Stimulated activated CD4-positive, alpha-beta T cell treated with anti-CD3 and anti-CD28 coated beads, Interleukin-2, amount 100 ng/mL, for 48 hours (primary cell): ENCODE results near the gene CD247.
"Not testable (repeated sequence)": the region's sequence is repeated elsewhere in the genome, so short reads cannot be mapped to it uniquely, and the experiment has no call there.

ENCODE experiments used
- DNase-seq, 2 donors: peaks; one replicate each; pipeline ENCODE4 v3.0.0-alpha.2; 2020

The CD247 gene

DNA sequence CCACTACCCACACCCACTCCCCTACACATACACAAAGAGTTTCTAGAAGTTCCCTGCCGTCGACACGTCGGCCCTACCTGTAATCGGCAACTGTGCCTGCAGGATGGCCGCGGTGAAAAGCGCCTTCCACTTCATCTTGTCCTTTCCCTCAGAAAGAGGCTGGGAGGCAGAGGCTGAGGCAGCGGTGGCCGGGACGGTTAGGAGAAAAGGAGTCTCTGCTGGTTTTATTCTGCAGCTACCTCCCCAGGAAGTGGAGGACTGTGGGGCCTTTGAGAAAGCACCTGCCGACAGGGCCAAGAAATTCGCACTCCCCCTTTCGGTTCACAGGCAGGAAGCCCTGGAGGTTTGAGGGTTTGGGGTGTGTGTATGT, at the start of gene CD247:
TSS of gene CD247 (minus strand) at position 199 of the 370 bp plus-strand sequence. CDS start at position 135, 64 bp downstream.
- peak; percentile 53 to 58 for DNase-seq

DNA sequence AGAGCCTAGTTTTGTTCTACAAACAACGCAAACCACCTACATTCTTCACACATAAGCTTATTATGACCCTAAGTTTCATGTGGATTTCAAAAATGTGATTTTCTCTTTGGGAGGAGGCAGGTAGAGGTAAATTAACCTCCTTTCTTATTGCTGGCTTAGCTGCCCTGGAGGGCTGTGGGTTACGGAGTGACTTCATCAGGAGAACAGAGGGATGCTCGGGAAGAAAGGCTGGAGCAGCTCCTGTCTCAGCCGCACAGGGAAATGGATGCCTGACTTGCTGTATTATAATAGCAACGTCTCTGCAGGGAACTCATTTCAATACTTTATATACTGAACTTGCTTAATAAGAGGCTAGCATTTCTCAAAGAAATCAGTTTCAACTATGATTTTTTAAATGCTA, 49.3 kb upstream of the CD247 start:
- DNase-seq = no peak

- DNase-seq = no peak
Measured at GRCh38 chr1:167566766-167567165, 48.4 kb upstream of the CD247 start.

DNA sequence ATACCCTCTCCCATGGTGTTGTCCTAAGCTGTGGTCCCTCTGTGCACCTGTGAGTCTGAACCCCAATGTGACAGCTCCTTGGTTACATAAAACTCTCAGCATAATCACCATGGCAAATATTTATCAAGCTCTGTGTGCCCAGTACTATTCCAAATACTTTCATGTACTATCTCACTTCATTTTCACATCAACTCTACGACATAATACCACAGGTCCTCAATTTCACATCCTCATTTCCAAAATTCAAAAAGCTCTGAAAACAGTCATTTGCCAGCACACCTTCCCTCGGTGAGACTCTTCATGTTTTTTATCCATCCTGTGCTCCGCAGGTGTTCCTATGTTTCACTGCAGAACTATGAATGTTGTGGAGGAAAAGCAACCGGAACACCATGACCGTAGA, 47.6 kb upstream of the CD247 start:
- DNase-seq = no peak

GRCh38 chr1:167564612-167565270, 46.4 kb upstream of the CD247 start:
- DNase-seq = no peak

DNA sequence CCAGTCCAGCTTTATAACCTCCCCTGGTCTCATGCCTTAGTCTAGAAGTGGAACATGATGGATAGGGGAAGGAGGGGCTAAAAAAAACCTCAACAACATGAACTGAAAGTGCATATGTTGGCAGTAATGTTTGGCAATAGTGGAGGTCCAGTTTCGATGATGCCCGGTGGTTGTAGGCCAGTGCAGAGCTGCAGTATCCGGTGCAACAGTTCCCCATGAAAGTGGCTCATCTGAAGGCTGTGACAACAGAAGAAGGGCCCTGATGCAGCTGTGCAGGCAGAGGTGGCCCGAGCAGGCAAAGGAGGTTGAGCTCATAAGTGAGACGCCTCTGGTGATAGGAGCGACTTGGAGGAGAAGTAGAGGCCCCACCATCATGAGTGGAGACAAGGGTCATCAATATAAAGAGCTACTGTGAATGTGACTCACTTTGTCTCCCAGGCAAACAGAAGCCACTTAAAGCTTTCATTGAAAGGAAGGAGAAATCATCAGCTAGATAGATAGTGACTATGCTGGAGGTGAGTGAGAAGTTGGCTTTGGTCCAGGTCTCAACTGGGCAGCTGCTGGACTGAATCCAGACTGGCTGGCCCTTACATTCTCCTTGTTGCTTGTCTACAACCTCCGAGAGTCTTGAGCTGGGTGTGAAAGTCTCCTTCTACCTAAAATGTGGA, 45.4 kb upstream of the CD247 start:
- no peak for DNase-seq

DNA sequence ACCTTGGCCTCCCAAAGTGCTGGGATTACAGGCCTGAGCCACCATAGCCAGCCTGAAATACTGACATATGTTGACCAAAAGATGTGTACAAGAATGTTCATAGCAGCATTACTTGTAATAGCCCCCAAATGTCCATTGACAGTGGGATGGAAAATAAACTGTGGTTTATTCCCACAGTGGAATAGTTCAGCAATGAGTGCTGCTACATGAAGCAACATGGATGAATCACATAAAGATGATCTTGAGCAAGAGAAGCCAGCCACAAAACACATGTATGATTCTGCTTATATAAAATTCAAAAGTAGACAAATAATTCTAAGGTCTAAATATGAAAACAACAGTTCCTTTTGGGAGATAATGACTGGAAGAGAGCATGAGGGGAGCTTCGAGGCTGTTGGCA, 44.4 kb upstream of the CD247 start:
- no peak for DNase-seq

DNA sequence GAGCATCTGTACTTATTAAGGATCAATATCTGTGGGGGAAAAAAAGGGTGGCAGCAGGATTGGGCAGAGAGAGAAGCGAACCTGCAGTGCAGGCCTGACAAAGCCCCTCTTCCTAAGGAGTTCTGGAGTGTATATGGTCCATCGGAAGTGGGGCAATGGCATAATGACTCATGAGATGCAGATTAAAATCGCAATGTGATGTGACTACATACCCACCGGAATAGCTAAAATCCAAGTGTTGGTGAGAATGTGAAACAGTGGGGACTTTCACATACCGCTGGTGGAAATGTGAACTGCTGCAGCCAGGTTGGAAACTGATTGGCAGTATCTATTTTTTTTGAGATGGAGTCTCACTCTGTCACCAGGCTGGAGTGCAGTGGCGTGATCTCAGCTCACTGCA, 43.4 kb upstream of the CD247 start:
- no peak for DNase-seq

- DNase-seq = peak; percentile 69 to 75
Measured at GRCh38 chr1:167555971-167556714, 37.8 kb upstream of the CD247 start.

DNA sequence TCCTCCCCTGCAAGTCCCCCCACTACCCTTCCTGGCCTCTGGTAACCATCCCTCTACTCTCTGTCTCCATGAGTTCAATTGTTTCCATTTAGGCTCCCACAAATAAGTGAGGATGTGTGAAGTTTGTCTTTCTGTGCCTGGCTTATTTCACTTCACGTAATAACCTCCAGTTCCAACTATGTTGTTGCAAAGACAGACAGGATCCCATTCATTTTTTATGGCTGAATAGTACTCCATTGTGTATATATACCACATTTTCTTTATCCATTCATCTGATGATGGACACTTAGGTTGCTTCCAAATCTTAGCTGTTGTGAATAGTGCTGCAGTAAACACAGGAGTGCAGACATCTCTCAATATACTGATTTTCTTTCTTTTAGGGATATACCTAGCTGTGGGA, 36.7 kb upstream of the CD247 start:
- DNase-seq = not testable (repeated sequence)

GRCh38 chr1:167554028-167554779, 35.9 kb upstream of the CD247 start:
- no peak for DNase-seq

DNA sequence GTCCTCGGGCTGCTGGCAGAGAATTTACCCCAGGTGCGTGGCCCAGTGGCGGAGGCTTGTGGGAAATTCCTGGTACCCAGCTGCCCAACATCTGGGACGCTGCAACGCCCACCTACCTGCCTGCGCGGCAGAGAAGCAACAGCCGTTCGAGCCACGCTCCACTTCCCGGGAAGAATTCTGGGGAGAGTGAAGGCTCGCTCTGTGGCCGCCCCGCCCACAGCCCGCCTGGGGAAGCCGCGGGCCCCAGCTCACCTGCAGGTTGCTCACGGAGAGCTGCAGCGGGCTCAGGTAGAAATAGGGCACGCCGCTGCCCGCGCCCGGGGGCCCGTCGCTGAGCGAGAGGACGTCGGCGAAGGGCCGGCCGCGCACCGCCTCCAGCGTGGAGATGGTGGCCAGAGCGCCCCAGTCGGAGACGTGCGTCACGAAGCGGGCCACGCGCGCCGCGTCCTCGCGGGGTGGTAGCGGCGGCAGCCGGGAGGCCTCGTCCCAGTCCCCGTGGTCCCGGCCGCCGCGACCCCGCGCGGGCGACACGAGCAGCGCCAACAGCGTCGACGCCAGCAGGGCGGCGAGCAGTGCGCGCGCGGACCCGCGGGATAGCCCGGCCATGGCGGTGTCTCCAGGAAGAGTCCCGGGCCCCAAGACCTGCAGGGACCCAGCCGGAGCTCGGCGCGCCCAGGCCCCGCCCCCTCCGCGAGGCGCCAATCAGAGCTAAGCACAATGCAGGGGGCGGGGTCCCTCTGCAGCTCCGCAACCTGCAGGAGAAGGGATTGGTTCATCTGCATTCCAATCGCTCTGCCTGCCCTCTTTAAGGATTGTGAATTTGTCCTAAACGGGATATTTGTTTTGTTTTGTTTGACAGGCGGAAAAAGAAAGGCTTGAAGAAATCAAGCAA, 35.1 kb upstream of the CD247 start, which contains the start of gene CREG1:
TSS of gene CREG1 (minus strand) at position 627 of the 892 bp plus-strand sequence.
- DNase-seq = peak; percentile 85 to 89

GRCh38 chr1:167551362-167551761, 33.0 kb upstream of the CD247 start:
- no peak for DNase-seq

- no peak for DNase-seq
Measured at GRCh38 chr1:167548059-167548932, 30.0 kb upstream of the CD247 start.

DNA sequence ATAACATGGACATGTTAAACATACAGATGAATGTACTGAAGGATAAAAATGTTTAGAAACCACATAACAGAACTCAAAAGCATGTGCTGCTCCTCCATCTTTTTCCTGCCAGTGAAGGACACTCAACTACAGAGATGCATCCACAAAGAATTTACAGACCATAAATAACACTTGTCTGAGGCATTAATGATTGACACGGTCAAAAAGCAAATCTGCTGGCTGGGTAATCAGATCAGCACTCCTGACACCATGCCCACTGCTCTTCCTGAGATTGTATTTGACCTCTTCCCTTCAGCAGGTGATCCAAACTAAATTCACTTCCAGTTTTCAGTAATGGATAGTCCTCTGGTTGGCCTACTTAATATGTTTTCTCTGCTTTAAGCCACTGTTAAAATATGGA, 28.6 kb upstream of the CD247 start:
- no peak for DNase-seq

DNA sequence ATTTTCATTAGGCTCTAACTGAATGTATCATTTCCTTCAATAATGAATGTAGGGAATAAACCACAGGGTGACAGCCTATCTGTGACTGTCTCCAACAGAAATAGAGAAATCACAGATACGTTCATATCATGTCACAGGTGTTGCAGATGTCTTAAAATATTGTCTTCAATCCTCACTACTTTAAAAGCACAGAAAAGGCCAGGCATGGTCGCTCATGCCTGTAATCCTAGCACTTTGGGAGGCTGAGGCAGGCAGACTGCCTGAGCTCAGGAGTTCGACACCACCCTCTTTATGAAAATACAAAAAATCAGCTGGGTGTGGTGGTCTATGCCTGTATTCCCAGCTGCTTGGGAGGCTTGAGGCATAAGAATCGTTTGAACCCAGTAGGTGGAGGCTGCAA, 27.0 kb upstream of the CD247 start:
- no peak for DNase-seq

DNA sequence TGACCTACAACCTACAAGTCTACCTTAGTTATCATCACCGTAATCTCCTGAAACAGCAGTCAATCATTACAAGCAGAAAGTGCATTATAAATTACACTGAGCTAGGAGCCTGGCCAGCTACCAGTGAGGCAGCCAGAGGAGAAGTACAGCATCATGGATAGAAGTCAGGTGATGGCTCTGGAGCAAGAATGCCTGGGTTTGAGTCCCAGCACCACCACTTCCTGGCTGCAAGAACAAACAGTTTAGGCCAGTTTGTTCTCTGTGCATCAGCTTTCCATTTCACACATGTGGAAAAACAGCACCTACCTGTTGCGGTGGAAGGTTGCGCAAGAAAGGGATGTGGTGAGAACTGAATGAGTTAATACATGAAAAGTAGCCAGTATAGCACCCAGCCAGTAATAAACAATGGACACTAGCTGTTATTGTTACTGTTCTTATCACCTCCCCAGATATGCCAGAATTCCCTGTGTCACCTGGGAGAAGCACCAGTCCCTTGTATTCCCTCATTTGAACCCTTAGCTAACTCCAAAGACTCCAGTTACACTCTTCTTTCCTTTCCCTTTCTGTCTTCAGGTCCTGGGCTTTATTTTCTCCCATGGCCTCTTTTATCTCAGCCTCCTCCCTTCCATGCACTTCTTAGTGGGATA, 26.2 kb upstream of the CD247 start:
- no peak for DNase-seq

DNA sequence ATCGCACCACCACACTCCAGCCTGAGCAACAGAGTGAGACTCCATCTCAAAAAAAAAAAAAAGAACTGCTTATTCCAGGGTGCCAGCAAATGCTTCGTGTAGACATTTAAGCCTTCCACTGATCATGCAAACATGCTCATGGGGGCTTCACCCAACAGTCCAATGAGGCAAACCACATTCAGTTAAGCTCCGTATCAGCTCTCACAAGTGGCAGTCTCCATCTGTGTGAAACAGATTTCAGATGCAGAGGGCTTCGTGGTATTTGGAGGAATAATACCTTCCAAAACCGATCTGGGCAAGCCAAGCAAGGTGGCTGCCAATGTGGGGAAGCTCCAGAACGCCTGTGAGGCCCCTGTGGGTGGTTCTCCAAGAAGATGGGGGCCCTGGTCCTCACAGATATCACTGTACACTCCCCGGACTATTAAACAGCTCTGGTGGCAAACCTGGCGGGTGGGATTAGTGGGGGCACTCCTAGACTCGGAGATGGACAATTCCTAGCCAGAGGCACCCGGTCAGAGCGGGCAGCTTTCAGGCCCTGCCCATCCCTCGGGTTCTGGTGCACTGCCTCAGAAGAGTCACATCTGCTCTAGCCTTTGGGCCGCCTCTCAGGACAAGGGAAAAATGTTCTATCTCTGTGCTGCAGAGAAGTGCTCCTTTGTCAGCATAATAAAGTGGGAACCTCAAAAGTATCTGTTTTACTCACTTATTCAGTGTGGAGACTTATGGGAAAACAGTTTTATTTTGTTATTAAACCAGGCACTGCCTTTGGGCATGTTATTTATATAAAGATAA, 25.1 kb upstream of the CD247 start:
- DNase-seq = no peak

- DNase-seq = no peak
Measured at GRCh38 chr1:167542109-167543032, 24.0 kb upstream of the CD247 start.
